Stimulated activated CD8-positive, alpha-beta memory T cell treated with anti-CD3 and anti-CD28 coated beads, Interleukin-4, amount 100 ng/mL, for 24 hours (primary cell): Measurements from ENCODE around the gene COL12A1.
A peak's percentile ranks its signal among the peaks of the same experiment; 100 is the strongest.

Experiments used
- DNase-seq: peaks from one replicate; pipeline ENCODE4 v3.0.0-alpha.2; 2020; ENCODE audit warnings: low read depth

Gene COL12A1

DNA sequence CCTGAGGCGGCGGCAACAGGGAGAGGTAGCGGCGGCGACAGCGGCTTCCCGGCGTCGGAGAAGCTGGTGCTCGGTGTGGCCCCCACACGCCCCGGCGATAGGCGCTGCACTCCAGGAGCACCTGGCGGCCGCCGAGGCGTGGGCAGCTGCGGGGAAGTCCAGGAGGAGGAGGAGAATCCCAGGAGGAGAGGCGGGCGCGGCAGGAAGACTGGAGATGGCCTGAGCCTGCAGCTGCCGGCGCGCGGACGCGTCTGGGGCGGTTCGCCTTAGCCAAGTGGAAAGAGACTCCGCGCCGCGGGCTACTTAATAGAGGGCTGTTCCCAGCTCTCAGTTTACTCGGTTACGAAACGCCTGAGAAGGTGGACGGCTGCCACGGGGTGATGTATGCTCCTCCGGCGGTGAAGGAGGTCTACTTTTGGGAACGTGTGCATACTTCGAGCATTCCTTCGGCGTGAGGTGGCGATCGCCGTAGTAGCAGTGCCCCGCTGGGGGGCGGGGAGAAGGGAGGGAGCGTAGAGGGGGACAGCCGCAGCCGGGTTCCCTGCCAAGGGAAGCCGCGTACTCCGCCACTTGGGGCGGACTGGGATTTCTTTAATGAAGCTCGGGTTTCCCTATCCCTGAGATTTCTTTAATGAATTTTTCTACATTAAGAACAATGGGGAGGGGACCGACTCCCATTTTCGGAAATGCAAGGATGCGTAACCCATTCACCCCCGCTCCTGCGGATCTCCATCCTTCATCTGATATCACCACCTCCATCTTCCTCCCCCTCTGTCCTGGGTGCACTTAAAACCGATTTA is at the start of gene COL12A1:
Gene COL12A1 (minus strand): TSS at position 278 of the 800 bp plus-strand sequence. CDS start 3,261 bp downstream, outside the sequence.
- no peak for DNase-seq

DNA sequence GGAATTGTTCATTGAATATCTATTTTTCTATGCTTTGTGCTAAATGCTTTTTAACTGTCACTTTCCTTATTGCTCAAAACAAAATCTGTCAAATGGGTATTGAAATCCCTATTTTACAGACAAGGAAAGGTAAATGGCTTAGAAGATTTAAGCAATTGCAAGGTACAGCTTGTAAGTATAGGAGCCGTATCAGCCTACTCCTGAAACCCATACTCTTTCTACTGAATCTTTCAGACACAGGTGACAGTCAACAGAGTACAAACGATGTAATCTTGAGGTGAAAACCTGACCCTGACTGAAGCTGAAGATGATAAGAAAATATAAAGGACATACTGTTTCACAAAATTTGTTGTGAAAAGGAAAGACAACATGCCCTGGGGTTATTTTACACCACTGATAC is 44.7 kb upstream of the COL12A1 start:
- DNase-seq: no peak

DNA sequence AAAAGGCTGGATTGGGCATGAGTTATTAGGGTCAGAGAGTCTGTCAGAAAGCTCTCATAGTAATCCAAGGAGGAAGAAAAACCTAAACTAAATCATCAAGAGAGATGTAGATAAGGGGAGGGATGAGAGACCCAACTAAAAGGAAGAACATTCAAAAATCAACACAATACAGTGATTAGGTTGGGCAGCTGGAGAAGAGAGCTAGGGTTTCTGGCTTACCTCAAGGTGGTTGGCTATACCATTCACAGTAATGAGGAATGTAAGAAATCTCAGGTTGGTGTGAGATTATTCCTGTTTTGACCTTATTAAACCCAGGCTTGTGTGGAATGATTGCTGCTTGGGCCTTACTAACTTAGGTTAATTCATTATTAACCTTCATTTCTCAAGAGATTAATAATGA is 44.0 kb upstream of the COL12A1 start:
- DNase-seq: no peak

DNA sequence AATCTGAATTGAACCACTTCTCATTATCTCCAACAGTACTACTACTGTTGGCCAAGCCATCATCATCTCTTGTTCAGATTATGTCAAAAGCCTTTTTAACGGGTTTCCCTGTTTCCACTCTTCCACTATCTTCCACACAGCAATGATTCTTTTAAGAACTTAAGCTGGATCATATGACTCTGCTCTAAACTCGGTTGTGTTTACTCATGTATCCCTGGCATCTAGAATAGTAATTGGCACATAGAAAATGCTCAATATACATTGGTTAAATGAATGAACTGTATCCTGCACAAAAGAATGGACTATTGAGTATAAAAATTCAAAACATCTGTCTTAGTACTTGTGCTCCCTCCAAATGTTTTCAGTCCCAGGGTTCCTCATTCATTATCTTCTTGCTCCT is 40.5 kb upstream of the COL12A1 start:
- no peak for DNase-seq

DNA sequence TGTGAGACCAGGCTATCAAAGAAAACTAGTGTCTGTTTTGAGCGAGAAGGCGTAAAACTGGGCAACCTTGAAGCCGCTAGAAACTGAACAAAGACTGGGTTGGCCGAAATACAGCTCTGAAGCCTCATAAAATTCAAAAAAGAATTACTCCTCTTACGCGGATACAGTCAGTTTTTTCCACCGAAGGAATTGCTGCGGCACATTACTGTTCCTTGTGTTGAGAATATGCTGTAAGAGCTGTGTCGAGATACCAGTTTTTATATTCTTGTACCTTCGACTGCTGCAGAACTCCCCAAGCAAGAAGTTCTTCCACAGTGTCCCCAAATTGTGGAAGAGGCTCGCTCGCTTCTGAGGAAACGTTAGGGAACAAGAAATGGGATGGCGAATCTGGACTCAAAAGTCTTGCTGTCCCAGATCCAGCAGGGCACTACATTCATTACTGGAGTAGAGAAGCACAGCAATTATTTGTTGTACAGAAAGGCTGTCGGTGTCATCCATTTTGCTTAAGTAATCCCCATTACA is 38.3 kb upstream of the COL12A1 start:
- no peak for DNase-seq

DNA sequence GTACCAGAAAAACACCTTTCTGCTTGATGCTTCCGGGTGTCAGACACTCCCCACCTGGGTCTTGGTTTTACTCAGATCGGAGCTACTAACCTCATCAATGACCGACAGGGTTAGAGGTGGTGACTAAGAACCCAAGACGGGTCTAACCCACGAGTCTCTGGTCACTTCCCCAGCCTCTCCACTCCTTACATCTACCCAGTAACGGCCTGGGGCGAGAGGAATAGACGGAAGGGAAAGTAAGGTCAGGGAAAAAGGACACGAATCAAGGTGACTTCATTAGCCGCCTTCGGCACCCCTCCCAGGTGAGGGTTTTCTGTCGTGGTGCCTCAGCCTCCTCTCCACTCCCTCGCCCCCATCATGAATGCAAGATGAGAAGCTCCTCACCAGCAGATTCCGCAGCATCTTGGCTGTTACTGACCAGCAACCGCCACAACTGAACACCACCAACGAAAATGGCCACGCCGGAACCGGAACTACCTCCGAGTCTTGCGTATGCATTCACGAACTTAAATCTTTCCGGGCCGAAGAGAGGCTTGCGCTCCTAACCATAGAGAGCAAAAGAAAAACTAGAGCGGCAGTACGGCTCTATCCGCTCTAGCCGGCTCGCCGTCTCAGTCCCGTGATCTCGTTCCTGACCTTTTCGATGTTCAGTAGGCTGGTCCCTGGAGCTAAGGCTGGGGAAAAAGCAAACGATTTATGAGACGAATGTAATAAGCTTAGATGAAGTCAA is 37.6 kb upstream of the COL12A1 start, which contains the start of gene COX7A2:
Gene COX7A2 (minus strand): TSS at position 469 of the 730 bp plus-strand sequence. CDS start 67 bp downstream, at position 402.
- peak; percentile 67 for DNase-seq

DNA sequence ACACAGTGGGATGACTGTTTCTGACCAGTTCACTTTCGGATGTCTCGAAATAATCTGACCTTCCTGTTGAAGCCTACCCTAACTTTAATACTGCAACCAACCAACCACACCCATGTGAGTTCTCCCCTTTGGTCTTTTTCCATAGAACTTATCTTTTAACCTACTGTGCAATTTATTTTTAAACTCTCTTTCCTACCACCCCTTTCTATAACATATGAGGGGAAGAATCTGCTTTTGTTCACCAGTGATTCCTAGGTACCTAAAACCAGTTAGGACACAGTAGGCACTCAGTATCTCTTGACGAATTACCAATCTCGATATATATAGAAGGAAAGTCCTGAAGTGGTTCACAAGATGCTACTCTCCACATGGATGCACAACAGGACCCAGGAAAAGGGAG is 30.8 kb upstream of the COL12A1 start:
- no peak for DNase-seq

DNA sequence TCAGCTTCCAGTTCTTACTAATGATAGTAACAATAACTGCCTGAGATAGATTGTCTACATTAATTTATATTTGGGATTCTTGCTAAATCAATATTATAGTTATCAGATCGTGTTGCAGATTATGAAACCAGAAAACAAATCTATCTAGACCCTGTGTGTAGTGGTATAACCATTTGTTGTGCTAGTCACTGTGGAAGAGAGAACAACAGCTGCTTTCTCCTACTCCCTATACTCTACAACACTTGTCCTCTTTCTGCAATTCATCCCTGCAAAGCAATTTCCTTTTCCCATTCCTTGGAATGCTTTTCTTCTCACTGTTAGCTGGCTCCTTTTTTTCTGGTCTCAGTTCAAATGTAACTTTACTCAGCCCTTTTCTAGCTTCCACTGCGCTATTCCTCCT is 29.4 kb upstream of the COL12A1 start:
- DNase-seq: no peak

DNA sequence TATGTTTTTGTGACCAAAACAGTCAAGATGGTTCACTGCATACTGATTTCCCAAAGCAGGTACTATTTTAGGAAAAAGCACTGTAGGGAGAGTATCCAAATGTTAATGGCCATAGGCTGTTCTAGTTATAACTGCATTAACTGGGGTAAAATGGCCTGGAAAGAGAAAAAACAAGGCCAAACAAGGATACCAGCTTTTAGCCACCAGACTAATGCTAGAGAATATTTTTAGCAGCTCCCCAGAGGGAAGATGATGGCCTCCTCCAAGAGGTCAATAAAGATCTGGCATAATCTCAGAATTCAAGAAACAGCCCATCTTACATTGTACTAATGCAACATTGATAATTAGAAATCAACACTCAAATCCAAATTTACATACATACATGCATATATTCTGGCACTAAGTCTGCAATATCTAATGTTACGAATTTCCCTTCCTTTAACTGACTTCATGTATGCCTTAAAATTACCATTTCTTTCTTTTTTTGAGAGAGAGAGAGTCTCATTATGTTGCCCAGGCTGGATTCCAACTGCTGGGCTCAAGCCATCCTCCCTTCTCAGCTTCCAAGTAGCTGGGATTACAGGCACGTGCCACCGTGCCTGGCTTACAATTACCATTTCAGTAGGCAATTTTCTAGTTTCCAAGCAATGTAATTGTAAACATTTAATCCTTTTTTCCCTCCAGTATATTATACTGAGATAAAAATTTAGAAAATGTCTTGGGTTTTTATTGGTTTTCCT is 28.4 kb upstream of the COL12A1 start:
- DNase-seq: no peak

DNA sequence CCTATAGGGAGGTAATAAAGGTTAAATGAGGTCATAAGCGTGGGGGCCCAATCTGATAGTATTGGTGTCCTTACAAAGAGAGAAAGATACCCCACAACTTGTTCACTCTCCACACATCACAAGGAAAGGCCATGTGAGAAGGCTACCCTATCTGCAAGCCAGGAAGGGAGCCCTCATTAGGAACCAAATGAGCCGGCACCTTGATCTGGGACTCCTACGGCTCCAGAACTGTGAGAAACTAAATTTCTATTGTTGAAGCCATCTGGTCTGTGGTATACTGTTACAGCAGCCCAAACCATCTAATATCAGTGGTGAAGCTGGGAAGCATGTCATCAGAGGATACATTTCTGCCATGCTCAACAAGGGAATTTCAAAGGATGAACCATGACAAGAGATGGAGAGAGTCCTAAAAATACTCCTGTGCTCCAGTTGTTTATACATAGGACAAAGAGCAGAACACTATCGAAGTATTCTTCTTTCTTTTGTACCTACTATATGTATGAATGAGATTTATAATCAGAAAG is 27.3 kb upstream of the COL12A1 start:
- DNase-seq: no peak

DNA sequence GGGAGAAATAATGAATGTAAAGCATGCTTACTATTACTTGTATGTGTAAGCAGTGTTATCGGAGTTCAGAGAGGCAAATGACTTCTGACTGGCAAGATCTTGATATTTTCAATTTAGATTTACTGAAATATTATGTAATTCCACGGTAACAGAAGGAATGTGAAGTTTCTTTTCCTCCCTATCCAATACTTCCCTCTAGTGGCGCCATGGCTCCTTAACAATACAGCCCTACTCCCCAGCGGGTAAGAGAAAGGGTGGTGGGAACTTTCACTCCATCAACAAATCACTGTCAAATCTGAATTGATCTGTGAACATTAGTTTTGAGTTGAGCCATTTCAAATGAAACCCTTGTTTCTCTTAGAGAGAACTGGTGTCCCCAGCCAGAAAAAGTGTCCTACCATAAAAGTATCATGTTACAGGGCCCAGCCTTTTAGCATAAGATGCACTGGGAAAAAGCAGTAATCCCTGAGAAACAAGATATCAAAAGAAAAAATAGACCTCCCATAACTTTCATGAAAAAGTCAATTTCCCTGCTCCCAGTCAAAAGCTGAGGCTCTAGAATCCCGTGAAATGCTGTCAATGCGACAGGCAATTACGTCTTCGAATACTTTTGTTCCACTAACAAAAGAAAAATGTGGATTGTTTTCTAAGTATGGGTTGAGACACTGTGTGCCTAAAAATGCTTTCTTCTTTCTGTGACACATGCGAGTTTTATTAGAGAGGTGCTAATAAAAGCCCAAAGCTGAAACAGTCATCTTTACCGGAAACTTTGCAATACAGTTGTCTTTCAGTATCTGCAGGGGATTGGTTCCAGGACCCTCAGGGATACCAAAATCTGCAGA is 24.9 kb upstream of the COL12A1 start:
- no peak for DNase-seq

DNA sequence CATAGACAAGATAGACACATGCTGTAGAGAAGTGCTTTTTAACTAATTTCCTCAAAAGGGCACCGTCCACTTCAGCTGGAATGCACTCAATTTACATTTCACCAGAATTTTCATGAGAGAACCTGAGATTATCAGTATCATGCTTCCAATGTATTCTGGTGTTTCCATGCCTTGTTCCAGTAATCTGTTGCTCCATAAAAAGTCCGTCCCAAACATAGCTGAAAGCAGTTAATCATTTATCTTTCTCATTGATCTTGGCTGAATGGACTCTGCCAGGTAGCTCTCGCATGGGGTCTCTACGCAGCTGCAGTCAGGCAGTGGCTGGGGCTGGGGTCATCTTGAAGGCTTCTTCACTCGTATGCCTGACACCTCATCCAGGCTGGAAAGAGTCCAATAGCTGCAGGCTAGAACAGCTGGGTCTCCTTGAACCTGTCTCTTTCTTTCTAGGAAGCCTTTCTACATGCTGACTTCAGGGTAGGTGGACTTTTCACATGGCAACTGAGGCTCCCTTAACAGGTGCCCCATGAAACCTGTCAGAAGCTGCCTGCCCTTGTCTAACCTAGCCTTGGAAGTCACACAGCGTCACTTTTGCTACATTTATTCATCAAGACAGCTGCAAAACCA is 18.6 kb upstream of the COL12A1 start:
- DNase-seq: no peak

DNA sequence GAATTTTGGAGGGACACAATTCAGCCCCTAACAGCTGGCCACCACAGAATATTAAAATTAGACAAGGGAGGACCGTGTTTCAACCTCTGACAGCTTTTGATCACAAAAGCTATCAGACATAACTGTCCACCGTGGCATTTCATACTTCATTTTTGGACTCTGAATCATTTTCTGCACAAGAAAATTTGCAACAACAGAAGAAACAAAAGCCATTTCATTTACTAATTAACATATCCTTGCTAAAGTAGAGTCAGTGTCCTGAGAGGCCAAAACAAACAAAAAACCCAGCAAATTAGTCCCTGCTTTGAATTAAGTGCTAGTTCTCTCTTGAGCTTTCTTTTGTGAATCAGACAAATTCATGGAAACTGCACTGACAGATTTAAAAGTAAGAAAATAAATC is 17.6 kb upstream of the COL12A1 start:
- no peak for DNase-seq

DNA sequence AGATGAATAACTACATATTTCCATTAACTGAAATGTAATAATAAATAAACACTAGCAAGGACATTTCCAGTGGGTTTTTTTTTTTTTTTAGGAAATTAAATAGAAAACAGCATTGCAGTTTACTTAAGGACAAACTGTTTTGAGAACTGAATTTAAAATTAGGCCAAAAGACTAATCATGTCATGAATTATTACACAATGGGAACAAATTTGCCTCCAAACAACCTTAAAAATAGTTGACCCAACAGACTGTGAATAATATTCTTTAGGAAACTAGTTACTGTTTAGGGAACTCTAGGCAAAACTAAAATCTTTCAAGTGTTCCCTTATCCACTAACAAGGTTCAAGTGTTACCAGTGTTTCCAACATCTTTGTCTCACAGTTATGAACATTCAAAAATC is 16.4 kb upstream of the COL12A1 start:
- DNase-seq: no peak

DNA sequence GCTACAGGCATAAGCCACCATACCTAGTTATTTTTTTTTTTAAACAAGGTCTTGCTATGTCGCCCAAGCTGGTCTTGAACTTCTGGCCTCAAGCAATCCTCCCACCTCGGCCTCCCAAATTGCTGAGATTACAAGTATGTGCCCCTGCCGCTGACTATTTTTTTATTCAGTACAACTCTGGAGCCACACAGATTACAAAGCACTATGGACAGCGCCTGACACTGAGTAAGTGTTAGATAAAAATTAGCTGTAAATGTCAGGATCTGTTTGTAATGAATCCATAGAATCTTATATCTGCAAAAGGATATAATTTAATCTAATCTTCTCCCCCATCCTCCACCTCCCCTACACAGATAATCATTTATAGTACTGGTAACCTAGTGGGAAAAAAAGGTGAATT is 15.3 kb upstream of the COL12A1 start:
- DNase-seq: no peak

DNA sequence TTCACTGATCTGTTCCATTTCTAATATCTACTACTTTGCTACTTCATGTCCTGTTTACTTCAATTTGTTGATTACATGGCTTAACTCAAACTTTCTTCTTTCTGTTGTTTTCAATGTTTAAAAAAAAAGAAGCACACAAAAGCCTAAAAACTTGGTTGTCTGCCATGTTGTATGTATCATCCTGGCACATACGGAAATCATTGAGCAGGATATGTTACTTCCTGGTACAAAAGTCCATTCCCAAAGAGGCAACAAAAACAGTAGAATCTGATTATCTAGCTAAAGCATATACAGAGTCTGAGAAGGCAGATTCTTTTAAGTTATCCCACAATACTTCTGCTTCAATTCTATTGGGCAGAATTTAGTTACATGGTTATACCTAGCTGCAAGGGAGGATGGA is 14.5 kb upstream of the COL12A1 start:
- DNase-seq: no peak

DNA sequence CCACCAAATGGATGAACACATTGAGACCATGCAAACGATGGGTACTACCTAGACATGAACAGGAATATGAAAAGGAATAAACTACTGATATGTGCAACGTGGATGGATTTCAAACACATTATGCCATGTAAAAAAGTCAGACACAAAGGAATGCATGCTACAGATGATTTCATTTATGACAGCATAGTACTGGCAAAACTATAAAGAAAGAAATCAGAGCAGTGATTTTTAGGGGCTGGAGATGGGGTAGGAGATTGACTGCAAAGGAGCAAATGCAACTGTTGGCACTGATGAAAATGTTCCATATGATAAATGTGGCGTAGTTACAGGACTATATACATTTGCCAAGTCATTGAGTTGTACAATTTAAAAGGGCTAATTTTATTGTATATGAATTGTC is 13.4 kb upstream of the COL12A1 start:
- DNase-seq: no peak

DNA sequence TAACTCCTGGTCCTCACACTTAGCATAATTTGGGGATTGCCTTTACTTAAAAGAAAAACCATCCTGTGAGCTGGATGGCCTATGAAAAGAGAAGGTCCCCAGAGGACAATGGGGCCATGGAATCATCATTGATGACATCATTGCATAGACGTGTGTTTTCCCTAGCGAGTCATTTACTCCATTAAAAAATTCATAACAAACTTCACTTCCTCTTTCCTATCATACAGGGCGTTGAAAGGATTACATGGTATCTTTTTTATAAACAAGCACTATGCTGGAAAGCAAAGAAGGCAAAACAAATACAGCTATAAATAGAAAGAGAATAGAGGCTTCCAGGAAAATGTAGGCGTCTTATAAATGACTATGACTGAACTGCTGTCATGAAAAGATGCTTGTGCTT is 11.3 kb upstream of the COL12A1 start:
- DNase-seq: no peak

DNA sequence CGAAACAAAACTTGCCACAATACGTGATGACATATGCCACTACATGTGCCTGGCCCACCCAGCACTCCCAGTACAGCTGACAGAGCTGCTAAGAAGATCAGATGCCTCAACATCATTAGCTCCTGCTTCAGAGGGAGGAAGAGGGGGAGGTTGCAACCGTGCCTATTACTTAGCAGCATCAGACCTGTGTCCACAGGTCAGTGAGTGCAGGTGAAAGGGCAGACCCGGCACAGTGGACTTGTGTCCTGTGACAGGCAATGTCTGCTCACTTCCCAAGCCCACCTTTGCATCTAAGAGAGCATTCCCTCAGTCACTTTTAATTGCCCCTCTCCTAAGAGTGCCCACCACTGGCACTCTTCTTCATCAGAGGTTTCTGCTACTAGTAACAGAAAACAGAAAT is 9.4 kb upstream of the COL12A1 start:
- DNase-seq: no peak

DNA sequence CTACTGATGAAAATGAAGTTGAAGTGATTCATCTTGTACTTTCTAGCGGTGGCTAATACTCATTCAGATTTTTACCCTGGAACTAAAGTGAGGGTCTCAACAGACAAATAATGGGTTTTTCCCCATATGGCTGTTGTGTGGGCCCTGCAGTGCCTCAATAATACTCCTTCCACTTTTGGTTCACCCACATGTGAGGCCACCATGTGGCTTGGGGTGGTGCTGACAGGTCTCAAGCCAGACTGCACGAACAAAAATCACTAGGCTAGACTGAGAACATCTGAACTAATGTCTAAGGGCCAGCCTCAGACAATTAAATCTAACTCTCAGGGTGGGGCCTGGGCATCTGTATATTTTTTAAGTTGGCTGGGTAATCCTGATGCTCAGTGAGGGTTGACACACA is 7.9 kb upstream of the COL12A1 start:
- DNase-seq: no peak

DNA sequence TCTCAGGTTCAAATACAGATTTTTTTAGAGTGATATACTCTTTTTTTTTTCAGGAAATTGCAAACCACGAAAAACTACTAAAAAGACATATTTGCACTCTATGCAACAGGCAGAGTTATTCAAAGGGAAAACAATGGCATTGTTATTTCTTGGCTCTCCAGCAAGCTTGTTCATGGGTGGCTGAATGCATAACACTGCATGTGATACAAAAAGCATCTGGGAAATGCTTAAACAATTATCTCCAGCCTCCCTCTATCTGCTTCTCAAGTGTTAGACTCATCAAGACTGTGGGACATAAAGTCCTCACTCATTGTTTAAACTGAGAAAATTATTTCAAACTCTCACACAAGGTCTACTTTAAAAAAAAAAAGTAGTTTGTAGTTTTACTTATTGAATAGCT is 7.3 kb upstream of the COL12A1 start:
- no peak for DNase-seq
